SH-SY5Y (cell line): ENCODE data around the gene BCLAF3.

Experiments
- GATA2 ChIP-seq: IDR thresholded peaks from 2 replicates; pipeline ENCODE4 v1.6.1; 2011; ENCODE audit warnings: mild to moderate bottlenecking, low read depth, low read length
- GATA3 ChIP-seq: IDR thresholded peaks from 2 replicates; pipeline ENCODE4 v1.6.1; 2011; ENCODE audit warnings: low read depth, mild to moderate bottlenecking, low read length, moderate library complexity

GRCh38 chrX:20029728-20030127 lies 38.9 kb upstream of the BCLAF3 start:
- TF ChIP-seq GATA3: no peak
- TF ChIP-seq GATA2: no peak
